Measurements from ENCODE around the gene SEC14L5. TPM values are rescaled to one million over a fixed set of nuclear protein-coding genes. Genes with fewer than 3 reads are reported as not detected.

Gene SEC14L5
- total RNA-seq, 2 experiments from 2014 or later = 0.09 to 0.28 TPM

GRCh38 chr16:5019775-5020174 lies 61.6 kb downstream of the SEC14L5 start:
- no peak overlapping the region for H3K27ac Mint-ChIP-seq
- H3K9me3 Mint-ChIP-seq (ENCODE audit: low read depth) = no peaks in the 10 kb centered on the region
- DNase-seq (no peak), ATAC-seq (no peak)
- no peaks in the 10 kb centered on the region for H3K36me3 Mint-ChIP-seq (ENCODE audit: low read depth)
- ChIA-PET POLR2A (no interaction called here), CTCF (no interaction called here)
- H3K4me3 Mint-ChIP-seq = no peak overlapping the region
- no peaks in the 10 kb centered on the region for H3K27me3 Mint-ChIP-seq
- H3K4me1 Mint-ChIP-seq = no peaks in the 10 kb centered on the region
- intact Hi-C loops (cut with DNase I, micrococcal nuclease) = no loop called here

- intact Hi-C loops (cut with DNase I, micrococcal nuclease) = no loop called here
- ChIA-PET CTCF (interaction anchor here (0.6 kb wide), 1 partner anchor 28 kb away, joined by 3 read pairs; no protein-coding TSS in a partner anchor), POLR2A (interaction anchor here (0.7 kb wide), 1 partner anchor 26 kb away, joined by 5 read pairs; no protein-coding TSS in a partner anchor)
- no peak for DNase-seq
- H3K4me3 Mint-ChIP-seq = no peak overlapping the region
- H3K27ac Mint-ChIP-seq = no peak overlapping the region
- ATAC-seq = no peak
- H3K4me1 Mint-ChIP-seq = no peaks in the 10 kb centered on the region
- no peaks in the 10 kb centered on the region for H3K27me3 Mint-ChIP-seq
- H3K36me3 Mint-ChIP-seq (ENCODE audit: low read depth) = no peaks in the 10 kb centered on the region
- no peaks in the 10 kb centered on the region for H3K9me3 Mint-ChIP-seq (ENCODE audit: low read depth)
These were observed 62.4 kb downstream of the SEC14L5 start for GRCh38 chr16:5020551-5020950.

GRCh38 chr16:5022521-5022920 lies 64.4 kb downstream of the SEC14L5 start:
- Mint-ChIP-seq H3K27ac (no peak overlapping the region), H3K27me3 (no peaks in the 10 kb centered on the region), H3K4me1 (no peaks in the 10 kb centered on the region), H3K4me3 (no peak overlapping the region), H3K36me3 (ENCODE audit: low read depth) (no peaks in the 10 kb centered on the region), H3K9me3 (ENCODE audit: low read depth) (no peaks in the 10 kb centered on the region)
- no peak for ATAC-seq
- ChIA-PET POLR2A (no interaction called here), CTCF (no interaction called here)
- DNase-seq = no peak
- intact Hi-C loops (cut with DNase I, micrococcal nuclease) = no loop called here

GRCh38 chr16:5024632-5025031 lies 66.5 kb downstream of the SEC14L5 start:
- no peaks in the 10 kb centered on the region for H3K9me3 Mint-ChIP-seq (ENCODE audit: low read depth)
- no peak for ATAC-seq
- DNase-seq = no peak
- H3K27me3 Mint-ChIP-seq = no peaks in the 10 kb centered on the region
- ChIA-PET CTCF (interaction anchor here (0.7 kb wide), 1 partner anchor 290 kb away, joined by 3 read pairs; the partner anchor contains the start of gene DNAAF8), POLR2A (no interaction called here)
- intact Hi-C loops (cut with DNase I, micrococcal nuclease) = no loop called here
- no peaks in the 10 kb centered on the region for H3K4me1 Mint-ChIP-seq
- H3K4me3 Mint-ChIP-seq = no peak overlapping the region
- no peaks in the 10 kb centered on the region for H3K36me3 Mint-ChIP-seq (ENCODE audit: low read depth)
- H3K27ac Mint-ChIP-seq = no peak overlapping the region

- ATAC-seq (no peak), DNase-seq (peak; percentile 25)
- H3K27me3 Mint-ChIP-seq = no peaks in the 10 kb centered on the region
- no peaks in the 10 kb centered on the region for H3K9me3 Mint-ChIP-seq (ENCODE audit: low read depth)
- intact Hi-C loops (cut with DNase I, micrococcal nuclease) = no loop called here
- no peaks in the 10 kb centered on the region for H3K36me3 Mint-ChIP-seq (ENCODE audit: low read depth)
- ChIA-PET POLR2A (no interaction called here), CTCF (interaction anchor here (0.8 kb wide), 1 partner anchor 74 kb away, joined by 3 read pairs; no protein-coding TSS in a partner anchor)
- H3K4me1 Mint-ChIP-seq = no peaks in the 10 kb centered on the region
- no peak overlapping the region for H3K27ac Mint-ChIP-seq
- H3K4me3 Mint-ChIP-seq = no peak overlapping the region
These were observed 67.1 kb downstream of the SEC14L5 start for GRCh38 chr16:5025171-5025632.

- Mint-ChIP-seq H3K27me3 (no peaks in the 10 kb centered on the region), H3K4me1 (no peaks in the 10 kb centered on the region), H3K4me3 (no peak overlapping the region), H3K9me3 (ENCODE audit: low read depth) (no peaks in the 10 kb centered on the region), H3K36me3 (ENCODE audit: low read depth) (no peaks in the 10 kb centered on the region), H3K27ac (no peak overlapping the region)
- intact Hi-C loops (cut with DNase I, micrococcal nuclease) = no loop called here
- POLR2A ChIA-PET = no interaction called here
- CTCF ChIA-PET = no interaction called here
- DNase-seq (no peak), ATAC-seq (no peak)
These were observed 68.5 kb downstream of the SEC14L5 start for GRCh38 chr16:5026664-5027063.

GRCh38 chr16:5027086-5027485 lies 69.0 kb downstream of the SEC14L5 start:
- Mint-ChIP-seq H3K27me3 (no peaks in the 10 kb centered on the region), H3K27ac (no peak overlapping the region), H3K4me1 (peaks cover 2% of the 10 kb centered on the region), H3K36me3 (ENCODE audit: low read depth) (no peaks in the 10 kb centered on the region), H3K4me3 (no peak overlapping the region), H3K9me3 (ENCODE audit: low read depth) (no peaks in the 10 kb centered on the region)
- POLR2A ChIA-PET = no interaction called here
- DNase-seq (no peak), ATAC-seq (no peak)
- intact Hi-C loops (cut with DNase I, micrococcal nuclease) = no loop called here
- CTCF ChIA-PET = no interaction called here

- Mint-ChIP-seq H3K4me3 (no peak overlapping the region), H3K4me1 (peaks cover 6% of the 10 kb centered on the region), H3K9me3 (ENCODE audit: low read depth) (no peaks in the 10 kb centered on the region), H3K27ac (no peak overlapping the region), H3K36me3 (ENCODE audit: low read depth) (no peaks in the 10 kb centered on the region), H3K27me3 (no peaks in the 10 kb centered on the region)
- intact Hi-C loops (cut with DNase I, micrococcal nuclease) = no loop called here
- ChIA-PET CTCF (no interaction called here), POLR2A (no interaction called here)
- ATAC-seq = no peak
- DNase-seq = no peak
These were observed 69.6 kb downstream of the SEC14L5 start for GRCh38 chr16:5027575-5028235.

- Mint-ChIP-seq H3K36me3 (ENCODE audit: low read depth) (no peaks in the 10 kb centered on the region), H3K27ac (no peak overlapping the region), H3K9me3 (ENCODE audit: low read depth) (no peaks in the 10 kb centered on the region), H3K27me3 (no peaks in the 10 kb centered on the region), H3K4me3 (no peak overlapping the region), H3K4me1 (peaks cover 11% of the 10 kb centered on the region)
- intact Hi-C loops (cut with DNase I, micrococcal nuclease) = no loop called here
- ChIA-PET POLR2A (no interaction called here), CTCF (no interaction called here)
- ATAC-seq (no peak), DNase-seq (no peak)
These were observed 70.9 kb downstream of the SEC14L5 start for GRCh38 chr16:5028950-5029475.

- peaks cover 19% of the 10 kb centered on the region for H3K4me1 Mint-ChIP-seq
- intact Hi-C loops (cut with DNase I, micrococcal nuclease) = loop anchor here (5.0 to 10.0 kb wide), 2 partner anchors 67 to 406 kb away; partner anchors contain the start of genes EEF2KMT (in 1 of the 2) and MGRN1 (in 1 of the 2)
- no peak overlapping the region for H3K4me3 Mint-ChIP-seq
- ChIA-PET POLR2A (no interaction called here), CTCF (interaction anchor here (0.6 to 1.0 kb wide), 3 partner anchors 26 to 210 kb away, joined by 3 read pairs; no protein-coding TSS in a partner anchor)
- no peak for ATAC-seq
- H3K27ac Mint-ChIP-seq = no peak overlapping the region
- H3K27me3 Mint-ChIP-seq = no peaks in the 10 kb centered on the region
- no peak for DNase-seq
- H3K9me3 Mint-ChIP-seq (ENCODE audit: low read depth) = no peaks in the 10 kb centered on the region
- H3K36me3 Mint-ChIP-seq (ENCODE audit: low read depth) = no peaks in the 10 kb centered on the region
These were observed 72.2 kb downstream of the SEC14L5 start for GRCh38 chr16:5030251-5030870.

GRCh38 chr16:5031601-5032000 lies 73.5 kb downstream of the SEC14L5 start:
- no peaks in the 10 kb centered on the region for H3K9me3 Mint-ChIP-seq (ENCODE audit: low read depth)
- H3K27ac Mint-ChIP-seq = no peak overlapping the region
- intact Hi-C loops (cut with DNase I, micrococcal nuclease) = loop anchor here (5.0 to 10.0 kb wide), 2 partner anchors 66 to 407 kb away; partner anchors contain the start of genes EEF2KMT (in 1 of the 2) and MGRN1 (in 1 of the 2)
- ChIA-PET POLR2A (no interaction called here), CTCF (interaction anchor here (1.3 kb wide), 1 partner anchor 53 kb away, joined by 3 read pairs; no protein-coding TSS in a partner anchor)
- no peak for ATAC-seq
- peak overlapping the region; percentile 9 for H3K4me3 Mint-ChIP-seq
- DNase-seq = no peak
- H3K4me1 Mint-ChIP-seq = peaks cover 19% of the 10 kb centered on the region
- H3K36me3 Mint-ChIP-seq (ENCODE audit: low read depth) = no peaks in the 10 kb centered on the region
- no peaks in the 10 kb centered on the region for H3K27me3 Mint-ChIP-seq

GRCh38 chr16:5032748-5033167 lies 74.6 kb downstream of the SEC14L5 start:
- ATAC-seq = no peak
- H3K27me3 Mint-ChIP-seq = no peaks in the 10 kb centered on the region
- intact Hi-C loops (cut with DNase I, micrococcal nuclease) = loop anchor here (1.0 to 10.0 kb wide), 8 partner anchors 38 to 408 kb away; partner anchors contain the start of genes ALG1 (in 2 of the 2), ANKS3 (in 1 of the 2), DNAAF8 (in 1 of the 2) and EEF2KMT (in 1 of the 2)
- H3K4me3 Mint-ChIP-seq = peak overlapping the region; percentile 85
- peak; percentile 12 for DNase-seq
- H3K27ac Mint-ChIP-seq = peak overlapping the region; percentile 42
- no peaks in the 10 kb centered on the region for H3K9me3 Mint-ChIP-seq (ENCODE audit: low read depth)
- ChIA-PET POLR2A (no interaction called here), CTCF (no interaction called here)
- no peaks in the 10 kb centered on the region for H3K36me3 Mint-ChIP-seq (ENCODE audit: low read depth)
- peaks cover 19% of the 10 kb centered on the region for H3K4me1 Mint-ChIP-seq
